ENCODE measurements around the gene CCDC73.
"Not testable (repeated sequence)": the region's sequence is repeated elsewhere in the genome, so short reads cannot be mapped to it uniquely, and the experiment has no call there.

Gene CCDC73

DNA sequence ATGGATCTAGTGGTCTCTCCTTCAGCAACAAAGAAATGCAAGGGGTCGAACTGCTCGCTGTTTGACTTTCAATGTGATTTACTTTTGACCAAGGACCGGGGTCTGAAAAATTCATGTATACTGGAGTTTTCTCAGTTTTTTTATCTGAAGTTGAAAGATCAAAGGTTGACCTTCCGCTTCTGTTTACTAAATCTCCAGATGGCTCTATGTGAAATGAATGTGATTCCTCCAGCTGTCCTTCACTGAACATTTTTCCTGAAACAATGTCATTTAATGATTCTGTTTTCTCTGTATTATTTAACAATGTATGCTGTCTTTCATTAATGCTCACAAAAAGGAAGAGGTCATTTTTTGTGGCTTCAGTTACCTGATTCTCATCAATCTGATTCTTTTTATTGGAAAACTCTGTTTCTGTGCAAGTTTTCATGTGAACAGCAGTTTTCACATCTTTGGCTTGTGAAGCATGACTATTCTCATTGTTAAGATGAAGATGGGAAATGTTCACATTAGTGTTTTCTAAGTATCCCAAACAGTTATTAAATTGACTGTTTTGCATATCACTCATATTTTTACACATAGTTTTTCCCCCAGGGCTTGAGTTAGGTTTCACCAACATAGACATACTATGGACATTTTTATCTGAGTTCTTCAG is 180.8 kb downstream of the CCDC73 start:
- Mint-ChIP-seq H3K4me1 (no peaks in the 10 kb centered on the region), H3K4me3 (no peak overlapping the region), H3K36me3 (peaks cover 7% of the 10 kb centered on the region), H3K27me3 (no peaks in the 10 kb centered on the region), H3K27ac (no peak overlapping the region), H3K9me3 (no peaks in the 10 kb centered on the region)
- CTCF ChIA-PET = no interaction called here
- no peak for DNase-seq

DNA sequence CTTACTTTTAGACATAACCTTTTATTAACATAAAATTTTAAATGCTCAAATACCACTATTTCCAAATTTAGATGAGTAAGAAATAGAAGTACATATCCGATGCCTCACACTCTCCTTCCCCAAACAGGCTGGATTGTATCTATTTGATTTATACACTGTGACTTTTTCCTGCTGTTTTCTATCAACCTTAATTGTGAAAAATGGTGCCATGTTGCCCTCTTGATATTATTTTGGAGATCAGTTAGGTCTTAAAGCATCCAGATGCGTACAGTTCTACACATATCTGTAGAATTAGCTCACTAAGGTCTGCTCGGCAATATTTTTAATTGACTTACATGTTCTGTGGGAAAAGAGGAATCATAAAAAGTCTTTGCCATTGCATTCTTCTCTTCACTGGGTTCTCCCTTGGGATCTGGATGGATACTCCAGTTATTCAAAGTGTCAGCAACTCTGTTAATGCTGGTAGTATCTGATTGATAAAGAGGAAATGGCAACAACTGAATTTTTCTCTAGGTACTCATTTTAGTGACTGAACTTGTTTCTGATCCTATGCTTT is 183.6 kb downstream of the CCDC73 start:
- Mint-ChIP-seq H3K36me3 (peaks cover 18% of the 10 kb centered on the region), H3K27ac (no peak overlapping the region), H3K4me3 (no peak overlapping the region), H3K27me3 (no peaks in the 10 kb centered on the region), H3K9me3 (peaks cover 2% of the 10 kb centered on the region), H3K4me1 (no peaks in the 10 kb centered on the region)
- no peak for DNase-seq
- CTCF ChIA-PET = no interaction called here

DNA sequence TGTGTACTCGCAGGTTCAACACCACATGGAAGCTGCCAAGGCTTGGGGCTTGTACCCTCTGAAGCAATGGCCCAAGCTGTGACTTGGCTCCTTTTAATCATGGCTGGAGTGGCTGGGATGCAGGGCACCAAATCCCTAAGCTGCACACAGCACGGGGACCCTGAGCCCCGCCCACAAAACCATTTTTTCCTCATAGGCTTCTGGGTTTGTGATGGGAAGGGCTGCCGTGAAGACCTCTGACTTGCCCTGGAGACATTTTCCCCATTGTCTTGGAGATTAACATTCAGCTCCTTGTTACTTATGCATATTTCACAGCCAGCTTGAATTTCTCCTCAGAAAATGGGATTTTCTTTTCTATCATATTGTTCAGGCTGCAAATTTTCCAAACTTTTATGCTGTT is 185.6 kb downstream of the CCDC73 start:
- CTCF ChIA-PET, H3K4me1 Mint-ChIP-seq, DNase-seq, H3K4me3 Mint-ChIP-seq, H3K27me3 Mint-ChIP-seq, H3K27ac Mint-ChIP-seq, H3K9me3 Mint-ChIP-seq: not testable (repeated sequence)
- H3K36me3 Mint-ChIP-seq = peaks cover 29% of the 10 kb centered on the region

DNA sequence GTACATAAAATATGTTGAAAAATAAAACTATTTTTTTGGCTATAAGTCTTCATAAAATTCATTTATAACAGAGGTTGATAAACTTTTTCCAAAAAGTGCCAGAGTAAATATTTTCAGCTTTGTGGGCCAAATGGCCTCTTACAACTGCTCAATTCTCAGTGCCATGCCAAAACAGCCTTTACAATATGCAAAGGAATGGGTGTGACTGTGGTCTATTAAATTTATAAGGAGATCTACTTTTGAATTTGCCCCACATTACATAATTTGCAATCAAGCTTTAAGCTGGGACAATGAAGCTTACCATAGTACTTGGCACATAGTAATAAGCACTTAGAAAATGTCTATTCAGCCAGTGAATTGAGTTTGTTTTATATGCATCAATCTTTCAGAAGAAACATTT is 188.2 kb downstream of the CCDC73 start:
- DNase-seq = no peak
- Mint-ChIP-seq H3K4me1 (no peaks in the 10 kb centered on the region), H3K27me3 (no peaks in the 10 kb centered on the region), H3K36me3 (peaks cover 42% of the 10 kb centered on the region), H3K27ac (no peak overlapping the region), H3K9me3 (peaks cover 2% of the 10 kb centered on the region), H3K4me3 (no peak overlapping the region)
- CTCF ChIA-PET = no interaction called here

DNA sequence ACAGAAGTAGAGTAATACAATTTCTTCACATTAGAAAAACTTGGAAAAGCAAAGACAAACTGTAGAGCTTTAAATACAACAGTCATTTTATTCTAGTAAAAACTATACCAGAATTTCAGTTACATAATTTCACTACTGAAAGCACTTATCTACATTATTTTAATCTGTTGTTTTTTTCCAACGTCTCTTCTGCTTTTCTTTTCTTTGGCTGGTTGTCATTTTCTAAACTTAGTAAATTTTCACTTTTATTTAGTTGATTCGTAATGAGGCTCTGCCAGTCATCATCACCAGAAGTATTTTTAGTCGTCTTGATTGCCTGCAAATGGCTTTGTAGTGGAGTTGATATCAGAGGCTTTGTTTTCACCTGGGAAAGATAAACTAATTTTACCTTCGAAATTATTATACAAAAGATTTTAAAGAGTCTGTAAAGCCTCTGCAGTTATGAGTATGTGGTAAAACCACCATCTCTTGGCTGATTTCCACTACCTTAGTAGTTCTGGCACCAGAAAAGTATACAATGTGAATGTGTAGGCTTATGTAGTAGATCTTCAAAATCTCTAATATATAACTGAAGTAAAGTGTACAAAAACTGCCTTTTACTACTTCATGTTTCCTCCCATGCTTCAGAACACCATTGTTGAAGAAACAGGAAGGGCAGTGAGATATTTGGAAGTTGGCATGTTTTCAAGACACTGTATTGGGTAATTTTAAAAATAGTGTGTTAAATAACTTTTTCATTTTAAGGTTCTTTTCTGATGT is 191.6 kb downstream of the CCDC73 start:
- Mint-ChIP-seq H3K27me3 (no peaks in the 10 kb centered on the region), H3K4me1 (no peaks in the 10 kb centered on the region), H3K27ac (no peak overlapping the region), H3K4me3 (no peak overlapping the region), H3K36me3 (peaks cover 38% of the 10 kb centered on the region), H3K9me3 (no peaks in the 10 kb centered on the region)
- no peak for DNase-seq
- CTCF ChIA-PET = no interaction called here

DNA sequence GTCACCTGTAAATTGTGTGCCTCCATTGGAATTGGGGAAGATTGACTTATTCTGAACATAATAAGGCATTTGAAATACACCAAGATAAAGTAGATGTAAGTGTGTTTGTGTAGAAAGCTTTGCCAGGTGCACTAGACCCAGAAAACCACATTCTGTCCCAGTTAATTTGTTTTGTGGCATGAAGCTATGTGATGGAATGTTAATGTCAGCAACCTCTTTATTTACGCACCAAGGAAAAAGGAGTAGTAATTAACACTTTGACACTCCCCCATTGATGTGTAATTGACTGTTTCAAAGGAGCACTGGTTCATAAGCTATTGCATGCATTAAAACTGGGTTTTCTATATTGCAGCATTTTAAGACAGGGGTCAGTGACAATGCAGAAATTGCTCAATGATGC is 196.5 kb downstream of the CCDC73 start:
- H3K36me3 Mint-ChIP-seq = peaks cover 55% of the 10 kb centered on the region

DNA sequence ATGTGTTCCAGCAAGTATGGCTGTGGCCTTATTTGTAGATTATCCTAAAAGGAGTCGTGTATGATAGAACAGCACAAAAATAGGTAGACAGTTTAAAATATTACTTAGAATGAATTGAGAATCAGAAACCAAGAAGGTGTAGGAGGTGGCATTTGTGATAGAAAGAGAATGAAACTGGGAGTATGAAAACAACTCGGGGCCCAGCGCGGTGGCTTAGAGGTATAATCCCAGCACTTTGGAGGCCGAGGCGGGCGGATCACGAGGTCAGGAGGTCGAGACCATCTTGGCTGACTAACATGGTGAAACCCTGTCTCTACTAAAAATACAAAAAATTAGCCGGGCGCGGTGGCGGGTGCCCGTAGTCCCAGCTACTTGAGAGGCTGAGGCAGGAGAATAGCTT is 198.3 kb downstream of the CCDC73 start:
- CTCF ChIA-PET = interaction anchor here (0.6 kb wide), 1 partner anchor 614 kb away, joined by 3 read pairs; no protein-coding TSS in a partner anchor
- DNase-seq, H3K27me3 Mint-ChIP-seq, H3K4me3 Mint-ChIP-seq, H3K4me1 Mint-ChIP-seq, H3K9me3 Mint-ChIP-seq, H3K27ac Mint-ChIP-seq: not testable (repeated sequence)
- peaks cover 61% of the 10 kb centered on the region for H3K36me3 Mint-ChIP-seq

More for the DNA sequence above, 196.5 kb downstream of the CCDC73 start:
- no peak overlapping the region for H3K27ac Mint-ChIP-seq
- H3K9me3 Mint-ChIP-seq = no peaks in the 10 kb centered on the region
- CTCF ChIA-PET = no interaction called here
- no peaks in the 10 kb centered on the region for H3K27me3 Mint-ChIP-seq
- DNase-seq = no peak
- H3K4me3 Mint-ChIP-seq = no peak overlapping the region
- H3K4me1 Mint-ChIP-seq = peaks cover 2% of the 10 kb centered on the region

DNA sequence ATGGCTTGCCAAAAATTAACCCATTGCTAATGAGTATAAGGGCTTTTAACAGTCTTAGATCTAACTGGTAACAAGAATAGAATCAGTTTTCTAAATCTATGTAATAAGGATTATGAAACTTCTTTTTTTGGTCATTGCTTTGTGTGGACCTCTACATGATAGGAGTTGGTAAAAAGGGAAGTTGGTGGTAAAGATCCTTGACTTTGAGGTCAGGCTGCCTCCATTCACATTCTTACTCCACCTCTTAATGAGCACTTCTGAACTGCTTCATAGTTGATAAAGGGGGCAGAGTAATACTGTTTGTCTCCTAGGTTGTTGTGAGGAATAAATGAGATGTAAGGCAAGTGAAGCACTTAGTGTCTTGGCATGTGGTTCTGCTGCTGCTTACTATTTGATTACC is 200.2 kb downstream of the CCDC73 start:
- CTCF ChIA-PET = no interaction called here
- H3K4me1 Mint-ChIP-seq = peaks cover 4% of the 10 kb centered on the region
- H3K4me3 Mint-ChIP-seq = no peak overlapping the region
- H3K27ac Mint-ChIP-seq = no peak overlapping the region
- H3K36me3 Mint-ChIP-seq = peaks cover 69% of the 10 kb centered on the region
- H3K27me3 Mint-ChIP-seq = no peaks in the 10 kb centered on the region
- no peak for DNase-seq
- no peaks in the 10 kb centered on the region for H3K9me3 Mint-ChIP-seq

DNA sequence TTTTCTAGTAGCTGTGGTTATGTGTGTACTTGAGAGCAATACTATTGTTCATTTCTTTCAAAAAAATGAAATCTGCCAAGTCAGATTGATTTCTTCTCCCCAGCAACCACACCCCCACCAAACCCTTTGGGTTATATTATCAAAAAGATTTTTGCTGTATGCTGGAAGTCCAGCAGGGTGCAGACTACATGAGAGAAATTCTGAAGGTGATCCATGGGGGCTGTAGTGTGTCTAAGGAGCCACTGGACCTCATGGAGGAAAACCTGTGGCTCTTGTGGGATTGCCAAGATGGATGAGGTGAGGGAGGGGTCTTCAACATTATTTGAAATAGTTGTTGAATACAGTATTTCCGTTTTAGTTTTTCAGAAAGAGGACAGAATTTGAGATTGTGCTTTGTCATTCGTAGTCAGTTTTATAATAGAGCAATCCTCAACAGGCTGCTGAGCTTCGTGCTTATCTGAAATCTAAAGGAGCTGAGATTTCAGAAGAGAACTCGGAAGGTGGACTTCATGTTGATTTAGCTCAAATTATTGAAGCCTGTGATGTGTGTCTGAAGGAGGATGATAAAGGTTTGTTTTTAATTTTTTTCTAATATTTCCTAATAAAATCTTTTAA is 207.8 kb downstream of the CCDC73 start:
- Mint-ChIP-seq H3K9me3 (no peaks in the 10 kb centered on the region), H3K27ac (no peak overlapping the region), H3K4me1 (peaks cover 51% of the 10 kb centered on the region), H3K4me3 (no peak overlapping the region), H3K27me3 (no peaks in the 10 kb centered on the region), H3K36me3 (peaks cover 37% of the 10 kb centered on the region)
- CTCF ChIA-PET = interaction anchor here (1.2 kb wide), 1 partner anchor 8 kb away, joined by 3 read pairs; no protein-coding TSS in a partner anchor
- DNase-seq = peak; percentile 21

DNA sequence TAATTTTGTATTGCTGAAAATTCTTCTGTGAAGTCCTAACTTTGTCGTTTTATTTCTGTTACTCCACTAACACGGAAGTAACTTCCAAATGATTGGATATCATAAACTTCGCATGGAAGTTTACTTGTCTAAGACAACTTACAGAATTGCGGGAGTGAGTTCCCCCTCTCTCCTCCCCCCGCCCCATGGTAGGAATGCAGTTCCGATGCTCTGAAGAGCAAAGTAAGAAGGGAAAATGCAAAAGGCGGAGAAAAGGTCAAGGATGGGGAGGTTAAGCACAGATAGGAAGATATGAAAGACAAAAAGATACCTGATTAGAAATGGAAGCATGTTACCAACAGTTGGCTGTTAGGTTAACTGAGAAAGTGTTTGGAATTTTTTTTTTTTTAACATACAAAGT is 209.5 kb downstream of the CCDC73 start:
- peaks cover 51% of the 10 kb centered on the region for H3K4me1 Mint-ChIP-seq
- no peak for DNase-seq
- no peaks in the 10 kb centered on the region for H3K9me3 Mint-ChIP-seq
- H3K4me3 Mint-ChIP-seq = peak overlapping the region; percentile 98
- CTCF ChIA-PET = no interaction called here
- H3K27me3 Mint-ChIP-seq = no peaks in the 10 kb centered on the region
- peaks cover 25% of the 10 kb centered on the region for H3K36me3 Mint-ChIP-seq
- peak overlapping the region; percentile 99 for H3K27ac Mint-ChIP-seq

DNA sequence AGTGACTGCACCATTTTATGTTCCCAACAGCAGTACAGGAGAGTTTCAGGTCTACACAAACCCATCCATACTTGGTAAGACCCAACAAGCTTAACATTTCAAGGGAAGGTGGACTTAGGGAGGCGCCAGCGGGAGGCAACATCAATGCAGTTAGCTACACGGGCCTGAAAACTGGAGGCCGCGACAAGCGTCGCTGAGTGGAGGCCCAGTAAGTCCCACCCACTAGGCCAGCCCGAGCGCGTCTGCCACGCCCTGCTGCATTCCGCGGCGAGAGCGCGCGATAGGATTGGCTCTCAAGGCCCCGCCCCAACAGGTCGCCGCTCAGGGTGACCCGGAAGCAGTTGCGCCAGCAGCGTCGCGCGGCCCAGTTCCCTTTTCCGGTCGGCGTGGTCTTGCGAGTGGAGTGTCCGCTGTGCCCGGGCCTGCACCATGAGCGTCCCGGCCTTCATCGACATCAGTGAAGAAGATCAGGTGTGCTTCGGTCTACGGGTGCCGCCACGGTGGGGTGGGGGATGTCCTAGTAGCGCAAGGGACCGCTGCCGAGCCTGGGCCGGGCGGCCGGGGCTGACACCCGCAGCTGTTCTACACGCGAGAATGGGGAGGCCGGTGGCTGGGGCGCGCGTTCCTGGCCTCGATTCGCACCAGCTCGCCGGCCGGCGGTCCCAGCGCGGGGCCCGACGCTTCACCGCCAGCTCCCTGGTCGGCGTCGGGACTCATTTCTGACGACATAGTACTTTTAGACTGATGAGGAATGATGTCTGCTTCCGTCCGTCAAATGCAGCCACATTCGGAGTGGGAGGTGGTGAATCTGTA is 210.8 kb downstream of the CCDC73 start, which contains the start of gene EIF3M:
EIF3M (plus strand) TSS at position 373 of the 813 bp plus-strand sequence; CDS start at position 430, 57 bp downstream.
- H3K27me3 Mint-ChIP-seq = no peaks in the 10 kb centered on the region
- peak; percentile 97 for DNase-seq
- H3K4me1 Mint-ChIP-seq = peaks cover 47% of the 10 kb centered on the region
- H3K9me3 Mint-ChIP-seq = no peaks in the 10 kb centered on the region
- H3K27ac Mint-ChIP-seq = peak within 1 kb of the TSS; percentile 99
- CTCF ChIA-PET = no interaction called here
- peak within 1 kb of the TSS; percentile 98 for H3K4me3 Mint-ChIP-seq
- peaks cover 17% of the 10 kb centered on the region for H3K36me3 Mint-ChIP-seq

DNA sequence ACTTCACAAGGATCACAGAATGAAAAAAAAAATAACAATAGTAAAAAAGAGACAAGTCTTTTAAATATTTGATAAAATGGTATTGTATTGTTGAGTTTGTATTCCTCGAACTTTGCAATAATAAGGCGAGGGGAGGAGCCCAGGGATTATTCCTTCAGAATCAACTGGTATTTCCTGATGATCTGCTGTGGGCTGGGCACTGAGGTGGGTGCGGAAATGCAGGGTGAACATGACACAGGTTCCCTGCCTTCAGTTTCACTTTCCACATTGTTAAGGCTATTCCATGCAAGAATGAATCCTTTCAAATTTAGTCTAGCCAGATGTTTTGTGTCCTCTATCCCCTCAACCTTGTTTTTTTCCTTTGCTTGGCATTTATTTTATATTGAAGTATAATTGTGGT is 212.9 kb downstream of the CCDC73 start:
- DNase-seq = no peak
- Mint-ChIP-seq H3K9me3 (no peaks in the 10 kb centered on the region), H3K27ac (no peak overlapping the region), H3K27me3 (no peaks in the 10 kb centered on the region), H3K36me3 (peaks cover 7% of the 10 kb centered on the region), H3K4me3 (no peak overlapping the region), H3K4me1 (peaks cover 29% of the 10 kb centered on the region)
- CTCF ChIA-PET = no interaction called here

DNA sequence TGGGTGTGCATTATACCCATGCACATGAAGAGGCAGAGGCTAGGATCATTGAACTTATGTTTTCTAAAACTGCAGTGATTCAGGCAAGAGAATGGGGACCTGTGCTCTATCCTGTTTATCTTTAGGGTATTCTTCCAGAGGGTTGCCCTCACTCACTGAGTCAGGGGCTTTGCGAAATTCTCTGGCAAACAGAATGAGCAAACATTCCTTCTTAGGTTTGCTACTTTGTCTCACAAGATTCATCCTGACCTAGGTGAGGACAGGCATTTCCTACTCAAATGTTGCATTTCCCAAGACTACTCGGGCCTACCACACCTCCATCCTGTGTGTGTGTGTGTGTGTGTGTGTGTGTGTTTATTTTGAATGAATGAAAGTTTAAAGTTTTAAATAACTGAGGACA is 213.5 kb downstream of the CCDC73 start:
- DNase-seq = no peak
- Mint-ChIP-seq H3K36me3 (peaks cover 5% of the 10 kb centered on the region), H3K27me3 (no peaks in the 10 kb centered on the region), H3K4me3 (no peak overlapping the region), H3K9me3 (no peaks in the 10 kb centered on the region), H3K4me1 (peaks cover 23% of the 10 kb centered on the region), H3K27ac (no peak overlapping the region)
- CTCF ChIA-PET = no interaction called here

DNA sequence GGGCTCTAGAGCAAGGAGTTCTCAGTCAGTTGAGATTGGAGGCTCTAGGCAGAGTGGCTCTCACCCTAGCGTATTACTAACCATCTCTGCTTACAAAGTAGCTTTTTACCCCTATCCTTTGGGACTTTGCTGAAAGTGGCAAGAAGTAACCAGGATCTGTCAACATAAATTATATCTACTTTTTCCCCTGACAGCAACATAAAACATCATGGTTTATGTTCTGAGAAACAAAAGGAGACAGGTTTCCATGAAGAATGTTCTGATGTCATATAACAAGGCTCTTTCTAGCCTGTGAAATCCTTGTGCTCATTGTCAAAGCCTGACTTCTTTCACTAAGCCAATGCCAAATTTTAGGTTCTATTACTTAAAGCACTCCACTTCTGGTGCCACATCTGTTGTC is 218.0 kb downstream of the CCDC73 start:
- CTCF ChIA-PET = no interaction called here
- no peak overlapping the region for H3K27ac Mint-ChIP-seq
- DNase-seq = no peak
- H3K36me3 Mint-ChIP-seq = no peaks in the 10 kb centered on the region
- no peaks in the 10 kb centered on the region for H3K9me3 Mint-ChIP-seq
- no peak overlapping the region for H3K4me3 Mint-ChIP-seq
- H3K27me3 Mint-ChIP-seq = no peaks in the 10 kb centered on the region
- H3K4me1 Mint-ChIP-seq = peaks cover 3% of the 10 kb centered on the region

Data from activated naive CD4-positive, alpha-beta T cell treated with anti-CD3 and anti-CD28 coated beads, Interleukin-2, amount 10 ng/mL, durations not matched to agents 7 days and 5 days (primary cell).